Mononuclear cell (primary cell): ENCODE data around the gene RPLP1. TPM values are rescaled to one million over a fixed set of nuclear protein-coding genes. Genes with fewer than 3 reads are reported as not detected.

ENCODE experiments used
- H3K27me3 ChIP-seq: 2 replicates; pipeline ENCODE4 v1.6.0; 2011; ENCODE audit warnings: low read length, control low read depth; ENCODE audit not compliant: insufficient read depth
- H3K4me1 ChIP-seq: 2 replicates; pipeline ENCODE4 v1.5.1; 2011; ENCODE audit warnings: mild to moderate bottlenecking, low read length, control low read depth; ENCODE audit not compliant: insufficient read depth
- H3K4me3 ChIP-seq: 2 replicates; pipeline ENCODE4 v1.5.1; 2011; ENCODE audit warnings: mild to moderate bottlenecking, low read length, moderate library complexity
- H3K9me3 ChIP-seq: 2 replicates; pipeline ENCODE4 v1.5.1; 2011; ENCODE audit warnings: low read depth, mild to moderate bottlenecking, control low read depth, low read length
- total RNA-seq: library from RNA; depleted of rRNA; stranded (reverse); fragments of >200 nt; gene quantifications from one replicate; pipeline ENCODE4 v1.2.3, GENCODE V29; 2012

Gene RPLP1
- total RNA-seq, 1 donor: 218 TPM

DNA sequence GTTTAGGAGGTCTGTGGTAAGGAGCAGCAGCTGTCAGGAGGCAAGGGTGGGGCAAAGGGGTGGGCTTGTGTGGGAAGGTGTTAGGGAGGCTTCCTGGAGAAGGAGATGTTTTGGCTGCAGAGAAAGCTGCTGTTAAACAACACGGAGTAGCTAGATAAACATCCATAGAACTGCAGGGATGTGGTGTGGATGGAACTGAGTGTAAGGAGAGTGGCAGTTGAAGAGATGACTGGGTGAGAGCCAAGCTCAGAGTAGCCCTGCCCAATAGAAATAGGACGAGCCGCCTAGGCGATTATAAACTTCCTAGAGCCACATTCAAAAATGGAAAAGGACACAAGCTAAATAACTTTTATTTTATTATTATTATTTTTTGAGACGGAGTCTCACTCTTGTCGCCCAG, 19.9 kb downstream of the RPLP1 start:
- Histone ChIP-seq H3K4me1 (peaks cover 22% of the 10 kb centered on the region), H3K27me3 (no peaks in the 10 kb centered on the region), H3K9me3 (no peaks in the 10 kb centered on the region), H3K4me3 (no peak overlapping the region)

DNA sequence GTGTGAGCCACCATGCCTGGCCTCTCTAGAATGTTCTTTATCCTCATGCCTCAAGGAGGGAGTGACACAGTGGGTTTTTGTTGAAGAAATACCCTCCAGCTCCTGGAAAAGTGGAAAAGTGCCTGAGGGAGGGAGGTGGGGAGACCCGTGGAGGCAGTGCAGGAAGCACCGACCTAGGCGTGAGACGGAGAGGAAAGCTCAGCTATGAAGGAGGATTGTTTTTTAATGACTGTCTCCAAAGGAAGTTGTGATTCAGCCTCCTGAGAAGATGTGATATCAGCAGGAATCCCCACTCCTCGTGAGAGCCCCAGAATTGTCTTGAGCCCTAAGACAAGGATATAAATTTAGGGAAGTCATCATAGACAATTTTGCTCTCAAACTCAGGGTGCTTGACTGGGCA, 21.7 kb downstream of the RPLP1 start:
- H3K9me3 ChIP-seq: no peaks in the 10 kb centered on the region
- no peak overlapping the region for H3K4me3 ChIP-seq
- H3K4me1 ChIP-seq: peaks cover 4% of the 10 kb centered on the region

DNA sequence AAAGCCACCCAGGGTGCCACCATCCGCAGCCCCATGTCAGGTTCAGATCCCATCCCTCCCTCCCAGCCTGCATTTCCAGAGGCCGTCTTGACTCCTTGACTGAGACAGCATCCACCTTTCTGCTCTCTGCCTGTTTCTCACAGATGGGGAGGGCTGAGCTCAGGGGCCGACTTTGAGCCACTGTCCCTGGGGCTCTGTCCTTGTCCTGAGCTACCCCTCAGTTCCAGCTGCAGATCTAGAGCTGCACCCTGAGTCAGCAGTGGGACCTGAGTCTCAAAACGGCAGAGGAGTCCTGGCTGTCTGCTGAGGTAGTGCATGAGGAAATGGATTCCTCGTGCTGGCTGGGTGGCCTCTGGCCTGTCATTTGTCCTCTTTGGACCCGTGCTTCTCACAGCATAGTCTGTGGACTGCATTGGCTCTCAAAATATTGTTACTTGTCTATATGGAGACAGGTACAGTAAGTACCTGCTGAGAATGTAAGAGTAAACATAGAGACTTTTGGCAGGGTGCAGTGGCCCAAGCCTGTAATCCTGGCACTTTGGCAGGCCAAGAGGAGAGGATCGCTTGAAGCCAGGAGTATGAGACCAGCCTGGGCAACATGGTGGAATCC, 22.3 kb downstream of the RPLP1 start:
- no peaks in the 10 kb centered on the region for H3K9me3 ChIP-seq
- no peaks in the 10 kb centered on the region for H3K27me3 ChIP-seq
- no peak overlapping the region for H3K4me3 ChIP-seq
- no peaks in the 10 kb centered on the region for H3K4me1 ChIP-seq

More for the DNA sequence above, 21.7 kb downstream of the RPLP1 start:
- H3K27me3 ChIP-seq: no peaks in the 10 kb centered on the region

DNA sequence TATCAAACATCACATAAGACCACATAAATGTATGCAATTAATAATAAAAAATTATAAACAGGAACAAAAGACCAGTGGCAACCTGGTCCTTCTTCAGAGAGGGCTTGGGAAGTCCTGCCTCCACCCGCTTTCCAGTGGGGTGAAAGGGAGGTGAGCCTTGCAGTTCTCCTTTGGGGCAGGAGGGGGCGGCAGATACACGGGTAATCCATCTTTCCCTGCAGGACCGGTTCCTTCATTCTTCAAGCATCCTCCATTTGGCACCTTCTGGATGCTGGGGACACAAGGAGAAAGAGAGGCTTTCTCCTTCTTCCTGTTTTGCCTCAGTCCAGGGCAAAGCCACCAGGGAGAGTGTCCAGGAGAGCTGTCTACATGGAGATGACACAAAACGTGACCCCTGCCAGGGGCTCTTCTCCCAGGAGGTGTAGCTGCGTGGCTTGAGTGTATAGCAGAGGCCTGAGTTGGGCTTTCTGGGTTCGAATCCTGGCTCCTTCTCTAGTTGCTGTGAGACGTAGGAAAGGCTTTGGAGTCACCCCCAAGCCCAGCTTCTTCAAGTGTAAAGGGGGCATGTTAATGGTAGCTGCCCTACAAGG, 23.2 kb downstream of the RPLP1 start:
- Histone ChIP-seq H3K4me1 (no peaks in the 10 kb centered on the region), H3K4me3 (no peak overlapping the region), H3K9me3 (no peaks in the 10 kb centered on the region), H3K27me3 (no peaks in the 10 kb centered on the region)

DNA sequence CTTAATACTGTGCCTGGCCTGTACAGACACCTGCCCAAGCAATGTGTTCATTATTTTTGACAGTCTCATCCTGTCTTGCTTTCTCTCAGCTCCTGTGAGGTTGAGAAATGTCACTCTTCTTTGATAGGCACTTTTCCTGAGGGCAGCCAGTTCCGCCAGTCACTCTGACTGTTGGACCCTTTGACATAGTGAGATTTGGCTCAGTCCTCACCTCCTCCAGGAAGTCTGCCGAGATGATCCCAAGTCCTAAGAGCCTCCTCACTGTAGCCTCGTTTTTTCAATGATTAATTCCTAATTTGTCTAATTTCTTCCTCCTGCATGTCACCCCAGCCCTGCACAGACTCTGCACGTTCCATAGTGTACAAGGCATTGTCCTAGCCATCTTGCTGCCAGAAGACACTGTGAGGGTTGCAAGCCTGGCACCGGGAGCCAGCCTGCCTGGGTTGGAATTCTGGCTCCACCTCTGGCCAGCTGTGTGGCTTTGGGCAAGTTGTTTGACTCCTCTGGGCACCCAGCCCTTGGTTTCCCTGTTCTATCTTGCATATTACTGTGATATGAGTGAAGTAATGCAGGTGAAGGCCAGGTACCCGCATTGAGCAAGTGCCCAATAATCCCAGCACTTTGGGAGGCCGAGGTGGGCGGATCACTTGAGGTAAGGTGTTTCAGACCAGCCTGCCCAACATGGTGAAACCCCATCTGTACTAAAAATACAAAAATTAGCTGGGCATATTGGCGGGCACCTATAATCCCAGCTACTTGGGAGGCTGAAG, 24.3 kb downstream of the RPLP1 start:
- H3K9me3 ChIP-seq: no peaks in the 10 kb centered on the region
- H3K4me1 ChIP-seq: peaks cover 4% of the 10 kb centered on the region

DNA sequence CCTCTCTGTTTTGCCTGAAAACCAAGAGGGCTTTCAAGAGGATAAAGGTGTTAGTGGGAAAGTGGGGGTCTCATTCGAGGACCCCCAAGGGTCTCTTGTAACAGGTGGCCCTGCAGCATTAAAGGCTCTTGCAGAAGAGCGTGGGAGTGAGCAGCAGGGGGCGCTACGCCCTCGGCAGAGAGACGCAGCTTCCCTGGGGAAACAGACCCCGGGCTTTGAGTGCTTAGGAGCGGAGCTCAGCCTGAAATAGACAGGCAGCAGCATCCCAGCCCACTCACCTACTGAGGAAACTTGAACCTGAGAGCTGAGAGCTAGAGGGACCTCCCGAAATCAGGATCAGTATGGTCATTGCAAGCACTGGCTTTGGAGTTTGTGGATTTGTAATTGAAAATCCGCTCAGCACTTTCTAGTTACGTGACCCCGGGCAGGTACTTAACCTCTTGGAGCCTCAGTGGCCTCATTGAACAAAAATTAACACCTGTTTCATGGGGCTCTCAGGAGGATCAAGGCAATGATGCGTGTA, 25.7 kb downstream of the RPLP1 start:
- H3K9me3 ChIP-seq: no peaks in the 10 kb centered on the region
- no peaks in the 10 kb centered on the region for H3K27me3 ChIP-seq
- no peak overlapping the region for H3K4me3 ChIP-seq
- H3K4me1 ChIP-seq: peaks cover 4% of the 10 kb centered on the region

More for the DNA sequence above, 24.3 kb downstream of the RPLP1 start:
- H3K27me3 ChIP-seq: no peaks in the 10 kb centered on the region
- no peak overlapping the region for H3K4me3 ChIP-seq

DNA sequence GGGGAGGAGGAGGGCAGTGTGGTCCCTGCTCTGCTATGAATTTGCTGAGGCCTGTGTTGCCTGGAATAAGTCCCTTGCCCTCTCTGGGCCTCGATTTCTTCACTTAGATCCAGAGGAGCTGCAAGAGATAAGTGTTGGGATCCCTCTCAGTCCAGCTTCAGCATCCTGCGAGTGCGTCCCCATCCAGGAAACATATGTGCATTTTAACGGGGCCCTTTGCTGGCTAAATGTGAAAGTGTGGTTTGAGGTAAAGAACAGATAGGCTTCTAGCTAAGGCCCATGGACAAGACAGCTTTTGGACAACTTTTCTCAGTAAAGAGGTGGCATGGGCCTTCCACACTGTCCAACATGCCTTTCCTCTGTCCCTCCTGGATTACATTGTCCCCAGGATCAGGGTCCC, 26.5 kb downstream of the RPLP1 start:
- no peak overlapping the region for H3K4me3 ChIP-seq
- H3K9me3 ChIP-seq: no peaks in the 10 kb centered on the region
- H3K27me3 ChIP-seq: no peaks in the 10 kb centered on the region
- peaks cover 4% of the 10 kb centered on the region for H3K4me1 ChIP-seq

DNA sequence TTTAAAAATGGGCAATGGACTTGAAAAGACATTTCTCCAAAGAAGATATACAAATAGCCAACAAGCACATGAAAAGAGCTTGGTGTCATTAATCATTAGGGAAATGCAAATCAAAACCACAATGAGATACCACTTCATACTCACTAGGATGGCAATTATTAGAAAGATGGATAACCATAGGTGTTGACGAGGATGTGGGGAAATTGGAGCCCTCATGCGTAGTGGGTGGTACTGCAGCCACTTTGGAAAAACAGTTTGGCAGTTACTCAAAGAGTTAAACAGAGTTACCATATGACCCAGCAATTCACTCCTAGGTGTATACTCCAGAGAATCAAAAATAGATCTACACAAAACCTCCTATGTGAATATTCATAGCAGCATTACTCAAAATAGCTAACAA, 27.4 kb downstream of the RPLP1 start:
- H3K4me1 ChIP-seq: peaks cover 4% of the 10 kb centered on the region
- no peaks in the 10 kb centered on the region for H3K9me3 ChIP-seq
- H3K27me3 ChIP-seq: no peaks in the 10 kb centered on the region
- no peak overlapping the region for H3K4me3 ChIP-seq

DNA sequence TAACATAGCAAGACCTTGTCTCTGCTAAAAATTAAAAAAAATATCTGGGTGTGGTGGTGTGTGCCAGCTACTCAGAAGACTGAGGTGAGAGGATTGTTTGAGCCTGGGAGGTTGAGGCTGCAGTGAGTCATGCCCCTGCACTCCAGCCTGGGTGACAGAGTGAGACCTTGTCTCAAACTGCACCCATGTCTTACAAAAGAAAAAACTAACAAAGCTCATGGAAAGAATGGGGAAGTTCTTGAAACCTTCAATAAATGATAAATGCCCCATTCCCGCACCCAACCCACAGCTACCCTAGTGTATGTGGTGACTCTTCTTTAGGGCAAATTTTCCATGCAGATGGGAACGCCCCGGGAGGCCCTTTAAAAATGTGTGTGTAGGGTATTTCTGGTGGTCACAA, 28.3 kb downstream of the RPLP1 start:
- H3K4me1 ChIP-seq: peaks cover 4% of the 10 kb centered on the region
- no peak overlapping the region for H3K4me3 ChIP-seq
- H3K27me3 ChIP-seq: no peaks in the 10 kb centered on the region
- H3K9me3 ChIP-seq: no peaks in the 10 kb centered on the region

DNA sequence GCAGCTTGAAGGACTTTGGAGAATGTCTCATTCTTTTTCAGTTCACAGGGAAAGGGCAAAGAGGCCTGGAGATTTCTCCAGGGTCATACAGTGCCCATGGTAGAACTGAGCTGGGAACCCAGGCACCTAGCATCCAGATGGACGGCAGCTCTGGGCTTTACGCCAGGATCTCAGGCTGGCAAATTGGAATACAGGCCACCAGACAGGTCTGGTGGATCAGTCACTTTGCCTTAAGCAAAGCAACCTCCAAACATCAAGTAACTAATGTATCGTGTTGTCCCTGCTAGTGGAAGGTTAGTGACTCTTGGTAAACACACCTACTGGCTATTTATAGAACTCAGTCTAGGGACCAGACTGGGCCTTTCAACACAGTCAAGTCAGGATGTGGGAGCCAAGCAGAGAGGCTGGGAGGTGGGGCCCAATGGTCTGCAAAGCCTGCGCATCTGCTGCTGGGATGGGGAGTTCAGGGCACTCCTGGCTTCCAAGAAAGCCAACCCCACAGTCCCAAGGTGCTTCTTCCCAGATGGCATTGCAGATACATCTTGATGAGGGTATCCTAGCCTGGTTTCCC, 30.2 kb downstream of the RPLP1 start:
- no peaks in the 10 kb centered on the region for H3K27me3 ChIP-seq
- no peaks in the 10 kb centered on the region for H3K9me3 ChIP-seq
- H3K4me3 ChIP-seq: no peak overlapping the region
- peaks cover 4% of the 10 kb centered on the region for H3K4me1 ChIP-seq

DNA sequence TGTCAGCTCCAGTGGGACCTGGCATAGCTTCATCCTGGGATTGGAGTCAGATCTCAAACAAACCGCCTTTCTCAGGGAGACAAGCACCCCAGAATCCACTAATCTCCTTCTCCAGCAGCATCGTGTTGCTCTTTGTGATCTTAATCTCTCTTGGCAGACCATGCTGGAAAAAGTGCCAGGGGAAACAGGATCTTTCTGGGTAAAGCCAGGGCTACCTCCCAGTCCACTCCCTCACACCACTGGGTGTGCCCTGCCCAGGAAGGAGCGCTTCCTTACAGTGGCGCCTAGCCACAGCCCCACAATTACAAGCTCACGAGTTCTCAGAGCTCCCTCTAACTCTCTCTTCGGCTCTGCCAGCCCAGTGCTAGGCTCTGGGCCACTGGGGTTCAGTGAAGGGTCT, 32.2 kb downstream of the RPLP1 start:
- no peaks in the 10 kb centered on the region for H3K9me3 ChIP-seq
- no peak overlapping the region for H3K4me3 ChIP-seq
- no peaks in the 10 kb centered on the region for H3K27me3 ChIP-seq
- H3K4me1 ChIP-seq: peaks cover 6% of the 10 kb centered on the region

DNA sequence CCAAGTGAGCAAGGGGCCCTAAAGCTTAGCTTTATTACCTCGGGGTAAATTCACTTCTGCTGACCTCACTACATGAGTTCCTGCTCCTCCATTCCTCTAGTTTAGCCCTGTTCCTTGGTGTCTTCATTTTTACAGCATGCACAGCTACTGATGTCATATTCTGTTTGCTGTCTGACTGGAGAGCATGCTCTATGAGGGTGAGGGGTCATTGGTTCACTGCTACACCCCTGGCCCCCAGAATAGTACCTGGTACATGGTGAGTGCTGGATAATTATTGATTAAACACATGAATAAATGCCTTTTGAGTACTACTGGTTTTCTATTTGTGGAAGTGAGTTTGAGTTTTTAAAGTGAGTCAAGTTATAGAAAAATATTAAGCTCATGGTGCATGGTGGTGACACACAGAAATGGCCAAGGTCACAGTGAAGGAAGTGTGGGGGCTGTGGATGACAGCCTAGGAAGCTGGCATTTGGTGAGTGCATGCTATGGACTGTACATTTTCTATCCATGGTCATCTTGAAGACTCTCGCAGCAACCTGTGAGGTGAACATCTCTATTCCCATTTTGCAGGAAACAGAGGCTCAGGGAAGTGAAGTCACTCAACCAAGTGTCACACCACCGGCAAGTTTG, 34.0 kb downstream of the RPLP1 start:
- H3K27me3 ChIP-seq: no peaks in the 10 kb centered on the region
- no peak overlapping the region for H3K4me3 ChIP-seq
- H3K9me3 ChIP-seq: peaks cover 2% of the 10 kb centered on the region
- peaks cover 2% of the 10 kb centered on the region for H3K4me1 ChIP-seq

DNA sequence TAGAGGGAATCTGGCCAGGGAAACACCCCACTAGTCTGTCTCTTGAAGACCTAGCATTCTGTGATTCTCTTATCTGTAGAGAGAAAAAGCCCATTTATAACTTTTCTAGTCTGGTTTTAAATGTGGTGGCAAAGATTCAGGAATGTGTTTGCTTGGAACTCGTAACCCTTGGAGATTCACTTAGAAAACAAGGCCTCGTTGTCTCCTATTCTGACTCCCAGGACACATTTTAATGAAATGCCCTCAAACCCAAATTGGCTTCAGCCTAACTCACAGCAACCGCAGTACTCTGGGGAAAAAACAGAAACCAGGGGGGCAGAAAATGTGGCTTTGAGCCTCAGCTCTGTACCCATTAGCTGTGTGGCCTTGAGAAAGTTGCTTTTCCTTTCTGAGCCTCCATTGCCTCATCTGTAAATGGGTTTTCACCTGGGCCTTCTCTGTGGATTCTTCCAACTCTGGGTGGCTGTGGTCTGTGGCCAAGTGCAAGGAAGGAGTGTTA, 36.5 kb downstream of the RPLP1 start:
- Histone ChIP-seq H3K4me1 (peaks cover 2% of the 10 kb centered on the region), H3K4me3 (no peak overlapping the region), H3K27me3 (no peaks in the 10 kb centered on the region), H3K9me3 (peaks cover 5% of the 10 kb centered on the region)

DNA sequence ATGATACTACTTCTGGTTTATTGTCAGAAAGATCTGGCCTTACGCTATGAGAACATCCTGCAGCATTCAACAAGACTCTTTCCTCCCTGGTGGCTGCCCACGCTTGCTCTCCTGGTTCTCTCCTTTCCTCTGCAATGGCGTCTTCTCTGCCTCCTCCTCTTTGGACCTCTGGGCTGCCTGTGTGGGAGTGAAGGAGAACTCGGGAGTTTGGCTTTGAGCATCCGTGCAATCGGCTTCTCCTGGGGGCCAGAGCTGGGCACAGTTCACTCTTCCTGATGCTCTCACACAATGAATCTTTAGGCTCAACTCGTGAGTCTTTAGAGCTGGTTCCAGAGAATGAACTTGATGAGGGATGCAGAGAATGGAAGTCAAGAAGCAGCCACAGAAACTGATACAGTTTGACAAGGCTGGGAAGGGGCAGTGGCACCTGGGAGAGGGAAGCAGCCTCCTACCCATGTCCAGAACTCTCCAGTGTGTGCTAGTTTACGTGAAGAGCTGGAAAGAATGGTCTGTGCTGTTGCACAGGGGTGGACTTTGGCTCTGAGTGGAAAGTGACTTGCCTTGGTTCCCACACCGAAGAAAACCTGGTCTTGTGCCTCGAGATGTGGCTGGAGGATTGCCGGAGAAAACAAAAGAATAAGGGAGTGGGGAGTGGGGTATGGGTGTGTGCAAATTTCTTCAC, 37.9 kb downstream of the RPLP1 start:
- peaks cover 2% of the 10 kb centered on the region for H3K4me1 ChIP-seq
- peaks cover 5% of the 10 kb centered on the region for H3K9me3 ChIP-seq
- no peak overlapping the region for H3K4me3 ChIP-seq
- H3K27me3 ChIP-seq: no peaks in the 10 kb centered on the region
